ENCODE results near the gene ACTL7A. TPM values are rescaled to one million over a fixed set of nuclear protein-coding genes. Genes with fewer than 3 reads are reported as not detected.

ACTL7A gene
- total and polyA plus RNA-seq, 2 of the 13 experiments (the other 11 are each of a cell fraction or from before 2014, with no cell fraction given): not detected

GRCh38 chr9:108865037-108865436, 3.0 kb downstream of the ACTL7A start (continued):
- no peak for TF ChIP-seq MEIS2 (CRISPR knock-in tag; IDR thresholded peaks at IDR 0.05)
- TF ChIP-seq ZNF18 (CRISPR knock-in tag; IDR thresholded peaks at IDR 0.05; ENCODE audit: insufficient replicate concordance): no peak
- TF ChIP-seq PAWR (CRISPR knock-in tag; IDR thresholded peaks at IDR 0.05; ENCODE audit: borderline replicate concordance): no peak
- TF ChIP-seq, protein P1, sequence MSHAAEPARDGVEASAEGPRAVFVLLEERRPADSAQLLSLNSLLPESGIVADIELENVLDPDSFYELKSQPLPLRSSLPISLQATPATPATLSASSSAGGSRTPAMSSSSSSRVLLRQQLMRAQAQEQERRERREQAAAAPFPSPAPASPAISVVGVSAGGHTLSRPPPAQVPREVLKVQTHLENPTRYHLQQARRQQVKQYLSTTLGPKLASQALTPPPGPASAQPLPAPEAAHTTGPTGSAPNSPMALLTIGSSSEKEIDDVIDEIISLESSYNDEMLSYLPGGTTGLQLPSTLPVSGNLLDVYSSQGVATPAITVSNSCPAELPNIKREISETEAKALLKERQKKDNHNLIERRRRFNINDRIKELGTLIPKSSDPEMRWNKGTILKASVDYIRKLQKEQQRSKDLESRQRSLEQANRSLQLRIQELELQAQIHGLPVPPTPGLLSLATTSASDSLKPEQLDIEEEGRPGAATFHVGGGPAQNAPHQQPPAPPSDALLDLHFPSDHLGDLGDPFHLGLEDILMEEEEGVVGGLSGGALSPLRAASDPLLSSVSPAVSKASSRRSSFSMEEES (CRISPR knock-in tag; IDR thresholded peaks at IDR 0.05): no peak
- no peak for TF ChIP-seq FOXP1 (IDR thresholded peaks at IDR 0.05)
- TF ChIP-seq FOXP1 (CRISPR knock-in tag; IDR thresholded peaks at IDR 0.05): no peak
- no peak for TF ChIP-seq ZNF431 (CRISPR knock-in tag; IDR thresholded peaks at IDR 0.05; ENCODE audit: borderline replicate concordance, low read depth)
- 0 out of 2 replicates have a peak, but pooled peaks have one; percentile 68 for TF ChIP-seq PAF1 (CRISPR knock-in tag; IDR thresholded peaks at IDR 0.05)
- no peak for TF ChIP-seq JUN (CRISPR knock-in tag; IDR thresholded peaks at IDR 0.05)
- TF ChIP-seq ETS1 (CRISPR knock-in tag; IDR thresholded peaks at IDR 0.05): no peak
- TF ChIP-seq AFF4 (CRISPR knock-in tag; IDR thresholded peaks at IDR 0.05): no peak; the same call in 1 of the 2 replicates
- TF ChIP-seq RORA (CRISPR knock-in tag; IDR thresholded peaks at IDR 0.05): no peak
- TF ChIP-seq TCF7 (IDR thresholded peaks at IDR 0.05; ENCODE audit: low read depth): no peak

Measured in HepG2 (cell line).